GM21423 (cell line): ENCODE data around the gene CKAP5.

Experiments
- ATAC-seq: cut with Tn5 transposase; IDR thresholded peaks from one replicate; pipeline ENCODE4 v1.9.1; 2021; ENCODE audit warnings: mild to moderate bottlenecking, moderate library complexity; ENCODE audit not compliant: unreplicated experiment

CKAP5 gene

GRCh38 chr11:46845740-46846509, at the start of gene CKAP5:
Gene CKAP5, minus strand, starts transcription at chr11:46846280. Its CDS starts 25,049 bp downstream, at chr11:46821231.
- ATAC-seq, result peak; percentile 93

- no peak for ATAC-seq
These were observed 49.7 kb upstream of the CKAP5 start for GRCh38 chr11:46895821-46896220.

- ATAC-seq, result no peak
These were observed 48.9 kb upstream of the CKAP5 start for GRCh38 chr11:46894961-46895360.

GRCh38 chr11:46894506-46894905, 48.4 kb upstream of the CKAP5 start:
- ATAC-seq, result no peak

GRCh38 chr11:46892838-46893237, 46.8 kb upstream of the CKAP5 start:
- ATAC-seq, result no peak

- no peak for ATAC-seq
These were observed 46.0 kb upstream of the CKAP5 start for GRCh38 chr11:46892109-46892508.

GRCh38 chr11:46890665-46891064, 44.6 kb upstream of the CKAP5 start:
- ATAC-seq, result no peak

- ATAC-seq, result no peak
These were observed 43.8 kb upstream of the CKAP5 start for GRCh38 chr11:46889689-46890475.

- no peak for ATAC-seq
These were observed 43.2 kb upstream of the CKAP5 start for GRCh38 chr11:46889251-46889650.

- no peak for ATAC-seq
These were observed 42.6 kb upstream of the CKAP5 start for GRCh38 chr11:46888636-46889035.

GRCh38 chr11:46886211-46886610, 40.1 kb upstream of the CKAP5 start:
- no peak for ATAC-seq

GRCh38 chr11:46879056-46879585, 33.0 kb upstream of the CKAP5 start:
- ATAC-seq, result no peak

GRCh38 chr11:46877580-46877979, 31.5 kb upstream of the CKAP5 start:
- ATAC-seq, result no peak

- no peak for ATAC-seq
These were observed 30.4 kb upstream of the CKAP5 start for GRCh38 chr11:46876471-46876870.

GRCh38 chr11:46874586-46874985, 28.5 kb upstream of the CKAP5 start:
- no peak for ATAC-seq

GRCh38 chr11:46868912-46869311, 22.8 kb upstream of the CKAP5 start:
- ATAC-seq, result no peak

- no peak for ATAC-seq
These were observed 19.3 kb upstream of the CKAP5 start for GRCh38 chr11:46865340-46865739.

GRCh38 chr11:46860218-46860617, 14.1 kb upstream of the CKAP5 start:
- ATAC-seq, result no peak

GRCh38 chr11:46858920-46859546, 13.0 kb upstream of the CKAP5 start:
- ATAC-seq, result no peak

- ATAC-seq, result no peak
These were observed 11.6 kb upstream of the CKAP5 start for GRCh38 chr11:46857666-46858065.

GRCh38 chr11:46856605-46857343, 10.7 kb upstream of the CKAP5 start:
- ATAC-seq, result no peak
